A549 (cell line): Measurements from ENCODE around the gene CMC2. TPM values are rescaled to one million over a fixed set of nuclear protein-coding genes. Genes with fewer than 3 reads are reported as not detected.

ENCODE experiments used
- polyA plus RNA-seq, 4 experiments: library from polyadenylated mRNA; depleted of rRNA in 3 of 4; stranded (reverse); fragments of >200 nt; fragmentation: RNase III in 1 of 4; extraction: RNeasy Plus Mini Kit Qiagen cat#74134 plus additional on column Dnase treatment in 1 of 4; gene quantifications; 2 replicates in 3 of 4; 3 replicates in 1 of 4; pipeline ENCODE4 v1.2.3, GENCODE V29; 2011 to 2017

The CMC2 gene
- polyA plus RNA-seq, 2 of the 4 experiments (the other 2 are of a cell fraction) = 143 to 207 TPM

Other genes with a start within 250 kb of the CMC2 start
- 0.09 and 0.10 TPM in 2 replicates for gene CDYL2, start 202.3 kb downstream of the CMC2 start, polyA plus RNA-seq (2011; rRNA removed)
- 0.03 to 0.07 TPM (median 0.05 TPM) in 3 replicates for gene CDYL2, start 202.3 kb downstream of the CMC2 start, polyA plus RNA-seq (2017; fragmentation: RNase III; extraction: RNeasy Plus Mini Kit Qiagen cat#74134 plus additional on column Dnase treatment)
- gene CENPN, start 329 bp upstream of the CMC2 start, polyA plus RNA-seq (2011; rRNA removed) = 89.5 and 101 TPM in 2 replicates
- 68.4 to 84.3 TPM (median 82.6 TPM) in 3 replicates for gene CENPN, start 329 bp upstream of the CMC2 start, polyA plus RNA-seq (2017; fragmentation: RNase III; extraction: RNeasy Plus Mini Kit Qiagen cat#74134 plus additional on column Dnase treatment)
- 50.4 and 56.4 TPM in 2 replicates for gene ATMIN, start 29.0 kb upstream of the CMC2 start, polyA plus RNA-seq (2011; rRNA removed)
- 26.1 to 26.3 TPM (median 26.2 TPM) in 3 replicates for gene ATMIN, start 29.0 kb upstream of the CMC2 start, polyA plus RNA-seq (2017; fragmentation: RNase III; extraction: RNeasy Plus Mini Kit Qiagen cat#74134 plus additional on column Dnase treatment)
- 1.3 and 1.4 TPM in 2 replicates for gene C16orf46, start 70.4 kb upstream of the CMC2 start, polyA plus RNA-seq (2011; rRNA removed)
- gene C16orf46, start 70.4 kb upstream of the CMC2 start, polyA plus RNA-seq (2017; fragmentation: RNase III; extraction: RNeasy Plus Mini Kit Qiagen cat#74134 plus additional on column Dnase treatment) = 0.37 to 0.83 TPM (median 0.69 TPM) in 3 replicates
- 44.0 and 73.5 TPM in 2 replicates for gene GCSH, start 89.5 kb upstream of the CMC2 start, polyA plus RNA-seq (2011; rRNA removed)
- 66.1 to 76.4 TPM (median 72.7 TPM) in 3 replicates for gene GCSH, start 89.5 kb upstream of the CMC2 start, polyA plus RNA-seq (2017; fragmentation: RNase III; extraction: RNeasy Plus Mini Kit Qiagen cat#74134 plus additional on column Dnase treatment)
- gene BCO1, start 231.8 kb upstream of the CMC2 start, polyA plus RNA-seq (2011; rRNA removed) = 4.1 and 6.2 TPM in 2 replicates
- gene BCO1, start 231.8 kb upstream of the CMC2 start, polyA plus RNA-seq (2017; fragmentation: RNase III; extraction: RNeasy Plus Mini Kit Qiagen cat#74134 plus additional on column Dnase treatment) = 3.9 to 6.6 TPM (median 5.0 TPM) in 3 replicates